LNCAP (cell line): ENCODE data around the gene KCTD19.

Experiments
- CTCF ChIP-seq: fragments of 450-650 bp; IDR thresholded peaks from 2 replicates; pipeline ENCODE4 v1.5.1; 2017; ENCODE audit warnings: mild to moderate bottlenecking

Gene KCTD19

GRCh38 chr16:67286441-67287235 lies 39.9 kb downstream of the KCTD19 start:
- TF ChIP-seq CTCF = no peak

- TF ChIP-seq CTCF = peak; percentile 66
Measured at GRCh38 chr16:67284699-67285646, 41.6 kb downstream of the KCTD19 start.

GRCh38 chr16:67283826-67284555 lies 42.5 kb downstream of the KCTD19 start:
- no peak for TF ChIP-seq CTCF

- TF ChIP-seq CTCF = no peak
Measured at GRCh38 chr16:67283039-67283825, 43.3 kb downstream of the KCTD19 start.

- no peak for TF ChIP-seq CTCF
Measured at GRCh38 chr16:67282447-67282805, 44.1 kb downstream of the KCTD19 start.

GRCh38 chr16:67281536-67282446 lies 44.8 kb downstream of the KCTD19 start:
- TF ChIP-seq CTCF = no peak
